ENCODE data around the gene PRDM16.

- TF ChIP-seq CTCF (conservative IDR thresholded peaks at IDR 0.05; ENCODE audit: low read length) (no peak), EZH2phosphoT487 (IDR thresholded peaks at IDR 0.05; ENCODE audit: borderline replicate concordance) (no peak)
Observed at GRCh38 chr1:3120140-3120539, 51.1 kb downstream of the PRDM16 start.
